Type B pancreatic cell (in vitro differentiated cells): ENCODE measurements around the gene GUCD1. TPM values are rescaled to one million over a fixed set of nuclear protein-coding genes. Genes with fewer than 3 reads are reported as not detected.

Experiments used
- DNase-seq: peaks from one replicate; pipeline ENCODE4 v3.0.0; 2021; ENCODE audit warnings: mixed read lengths; ENCODE audit not compliant: unreplicated experiment; ENCODE audit errors: extremely low spot score
- H3K27ac Mint-ChIP-seq: 2 replicates; pipeline ENCODE4 v1.8.0; 2021; ENCODE audit warnings: mild to moderate bottlenecking, mixed read lengths
- H3K27me3 Mint-ChIP-seq: 2 replicates; pipeline ENCODE4 v1.8.0; 2021; ENCODE audit warnings: mixed read lengths
- H3K36me3 Mint-ChIP-seq: 2 replicates; pipeline ENCODE4 v1.8.0; 2021; ENCODE audit warnings: mixed read lengths
- H3K4me1 Mint-ChIP-seq: one replicate; pipeline ENCODE4 v1.8.0; 2021; ENCODE audit warnings: mixed read lengths; ENCODE audit not compliant: unreplicated experiment
- H3K4me3 Mint-ChIP-seq: 2 replicates; pipeline ENCODE4 v1.8.0; 2021; ENCODE audit warnings: mild to moderate bottlenecking, mixed read lengths
- H3K9me3 Mint-ChIP-seq: 2 replicates; pipeline ENCODE4 v1.8.0; 2021; ENCODE audit warnings: mixed read lengths
- total RNA-seq: library from RNA; stranded (reverse); gene quantifications from 2 replicates; pipeline ENCODE4 v1.2.1, GENCODE V29; 2021; ENCODE audit warnings: low replicate concordance
- TF ChIP-seq, protein P1 (sequence below): fragments of 200-600 bp; sonication (generic); conservative IDR thresholded peaks from 2 replicates; pipeline ENCODE4 v1.5.0; 2021; ENCODE audit warnings: antibody characterized with exemption, mild to moderate bottlenecking

Gene GUCD1
- total RNA-seq, 1 donor from 2014 or later, result 81.8 TPM

DNA sequence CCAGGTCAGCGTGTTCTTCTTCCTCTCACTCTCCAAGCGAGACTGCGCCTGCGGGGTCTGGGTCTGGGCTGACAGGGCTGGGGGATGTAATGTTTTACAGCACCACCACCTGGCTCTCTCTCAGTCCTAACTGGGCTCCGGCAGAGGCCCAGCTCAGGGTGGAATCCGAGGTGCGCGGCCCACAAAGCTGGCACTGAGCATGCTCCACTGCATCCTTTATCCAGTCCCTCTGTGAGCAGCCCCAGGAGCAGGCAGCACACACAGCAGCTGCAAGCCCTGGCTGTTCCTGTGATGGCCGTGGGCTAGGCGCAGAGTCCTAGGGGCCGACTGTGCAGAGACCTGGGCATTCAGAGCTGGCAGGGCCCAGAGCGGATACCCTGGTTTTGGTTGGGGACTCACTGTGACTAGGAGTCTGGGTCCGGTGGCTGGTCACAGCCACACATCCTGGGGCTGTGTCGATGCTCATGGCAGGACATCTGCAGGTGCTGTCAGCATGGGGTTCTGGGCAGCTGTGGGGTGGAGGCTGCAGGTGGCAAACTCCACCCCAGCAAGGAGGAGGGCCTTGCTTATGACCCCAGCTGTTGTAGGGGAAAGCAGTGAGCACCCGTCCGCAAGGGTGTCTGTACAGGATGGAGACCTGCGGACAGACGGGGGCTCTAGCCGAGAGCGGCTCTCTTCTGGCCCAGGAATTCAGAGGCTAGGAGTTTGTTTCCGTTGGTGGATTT lies 34.0 kb upstream of the GUCD1 start:
- H3K27me3 Mint-ChIP-seq, result no peaks in the 10 kb centered on the region
- no peak for DNase-seq
- no peak overlapping the region for H3K27ac Mint-ChIP-seq
- H3K4me1 Mint-ChIP-seq, result no peaks in the 10 kb centered on the region
- no peak overlapping the region for H3K4me3 Mint-ChIP-seq
- no peaks in the 10 kb centered on the region for H3K9me3 Mint-ChIP-seq
- TF ChIP-seq, protein P1, sequence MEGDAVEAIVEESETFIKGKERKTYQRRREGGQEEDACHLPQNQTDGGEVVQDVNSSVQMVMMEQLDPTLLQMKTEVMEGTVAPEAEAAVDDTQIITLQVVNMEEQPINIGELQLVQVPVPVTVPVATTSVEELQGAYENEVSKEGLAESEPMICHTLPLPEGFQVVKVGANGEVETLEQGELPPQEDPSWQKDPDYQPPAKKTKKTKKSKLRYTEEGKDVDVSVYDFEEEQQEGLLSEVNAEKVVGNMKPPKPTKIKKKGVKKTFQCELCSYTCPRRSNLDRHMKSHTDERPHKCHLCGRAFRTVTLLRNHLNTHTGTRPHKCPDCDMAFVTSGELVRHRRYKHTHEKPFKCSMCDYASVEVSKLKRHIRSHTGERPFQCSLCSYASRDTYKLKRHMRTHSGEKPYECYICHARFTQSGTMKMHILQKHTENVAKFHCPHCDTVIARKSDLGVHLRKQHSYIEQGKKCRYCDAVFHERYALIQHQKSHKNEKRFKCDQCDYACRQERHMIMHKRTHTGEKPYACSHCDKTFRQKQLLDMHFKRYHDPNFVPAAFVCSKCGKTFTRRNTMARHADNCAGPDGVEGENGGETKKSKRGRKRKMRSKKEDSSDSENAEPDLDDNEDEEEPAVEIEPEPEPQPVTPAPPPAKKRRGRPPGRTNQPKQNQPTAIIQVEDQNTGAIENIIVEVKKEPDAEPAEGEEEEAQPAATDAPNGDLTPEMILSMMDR, result no peak
- H3K36me3 Mint-ChIP-seq, result no peaks in the 10 kb centered on the region

GRCh38 chr22:24588381-24588756 lies 33.4 kb upstream of the GUCD1 start:
- no peak overlapping the region for H3K27ac Mint-ChIP-seq
- no peaks in the 10 kb centered on the region for H3K27me3 Mint-ChIP-seq
- H3K4me1 Mint-ChIP-seq, result no peaks in the 10 kb centered on the region
- TF ChIP-seq, protein P1, result no peak
- no peak overlapping the region for H3K4me3 Mint-ChIP-seq
- DNase-seq, result no peak
- no peaks in the 10 kb centered on the region for H3K9me3 Mint-ChIP-seq
- no peaks in the 10 kb centered on the region for H3K36me3 Mint-ChIP-seq

GRCh38 chr22:24587948-24588347 lies 33.0 kb upstream of the GUCD1 start:
- DNase-seq, result no peak
- TF ChIP-seq, protein P1, result no peak
- no peak overlapping the region for H3K4me3 Mint-ChIP-seq
- no peaks in the 10 kb centered on the region for H3K27me3 Mint-ChIP-seq
- no peak overlapping the region for H3K27ac Mint-ChIP-seq
- H3K9me3 Mint-ChIP-seq, result no peaks in the 10 kb centered on the region
- H3K36me3 Mint-ChIP-seq, result no peaks in the 10 kb centered on the region
- no peaks in the 10 kb centered on the region for H3K4me1 Mint-ChIP-seq

DNA sequence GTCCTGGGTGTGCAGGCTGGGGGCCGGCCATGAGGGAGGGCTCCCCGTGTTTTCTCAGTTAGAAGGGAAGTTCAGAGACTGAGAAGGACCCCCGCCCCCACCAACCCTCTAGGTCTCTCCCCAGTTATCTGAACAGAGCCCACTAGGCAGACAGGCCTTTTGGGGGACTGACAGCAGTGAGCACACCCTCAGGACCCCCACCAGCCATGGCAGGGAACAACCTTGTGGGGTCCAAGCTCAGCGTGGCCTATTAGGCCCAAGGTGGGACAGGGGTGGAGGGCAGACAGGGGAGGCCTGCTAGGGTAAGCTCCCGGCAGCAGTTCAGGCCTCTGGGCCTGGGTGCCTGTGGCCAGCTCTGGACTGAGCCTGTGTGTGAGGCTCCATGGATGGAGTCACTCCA lies 32.3 kb upstream of the GUCD1 start:
- H3K4me1 Mint-ChIP-seq, result no peaks in the 10 kb centered on the region
- H3K36me3 Mint-ChIP-seq, result no peaks in the 10 kb centered on the region
- no peaks in the 10 kb centered on the region for H3K27me3 Mint-ChIP-seq
- H3K9me3 Mint-ChIP-seq, result no peaks in the 10 kb centered on the region
- H3K27ac Mint-ChIP-seq, result no peak overlapping the region
- no peak overlapping the region for H3K4me3 Mint-ChIP-seq
- TF ChIP-seq, protein P1, result no peak
- DNase-seq, result no peak

GRCh38 chr22:24585927-24586546 lies 31.1 kb upstream of the GUCD1 start:
- no peak for DNase-seq
- no peak overlapping the region for H3K4me3 Mint-ChIP-seq
- no peaks in the 10 kb centered on the region for H3K9me3 Mint-ChIP-seq
- no peaks in the 10 kb centered on the region for H3K4me1 Mint-ChIP-seq
- H3K27ac Mint-ChIP-seq, result no peak overlapping the region
- TF ChIP-seq, protein P1, result no peak
- no peaks in the 10 kb centered on the region for H3K36me3 Mint-ChIP-seq
- H3K27me3 Mint-ChIP-seq, result no peaks in the 10 kb centered on the region
